ENCODE data around the gene PDZD11.
A peak's percentile ranks its signal among the peaks of the same experiment; 100 is the strongest.
"Not testable (repeated sequence)": the region's sequence is repeated elsewhere in the genome, so short reads cannot be mapped to it uniquely, and the experiment has no call there.

PDZD11 gene

GRCh38 chrX:70289793-70290770 is at the start of gene PDZD11, which contains the start of gene KIF4A:
TSS of gene PDZD11 (minus strand) at chrX:70289927. CDS start at chrX:70289341, 586 bp downstream.
TSS of gene KIF4A (plus strand) at chrX:70290104. CDS start at chrX:70290459, 355 bp downstream.
- peak within 1 kb of the TSS; percentile 93 for H3K4me3 Mint-ChIP-seq
- H3K27ac Mint-ChIP-seq = peak within 1 kb of the TSS; percentile 92
- DNase-seq = peak; percentile 84
- H3K4me1 Mint-ChIP-seq (ENCODE audit: low read depth) = peaks cover 13% of the 10 kb centered on the region
- no peaks in the 10 kb centered on the region for H3K9me3 Mint-ChIP-seq
- H3K36me3 Mint-ChIP-seq (ENCODE audit: low read depth) = peaks cover 39% of the 10 kb centered on the region
- peaks cover 50% of the 10 kb centered on the region for H3K27me3 Mint-ChIP-seq

GRCh38 chrX:70338290-70338689 is 48.6 kb upstream of the PDZD11 start:
- H3K27me3 Mint-ChIP-seq = peaks cover 49% of the 10 kb centered on the region
- no peak overlapping the region for H3K4me3 Mint-ChIP-seq
- H3K36me3 Mint-ChIP-seq (ENCODE audit: low read depth) = peaks cover under 1% of the 10 kb centered on the region
- no peak for DNase-seq
- H3K4me1 Mint-ChIP-seq (ENCODE audit: low read depth) = peaks cover 8% of the 10 kb centered on the region
- H3K27ac Mint-ChIP-seq = no peak overlapping the region
- H3K9me3 Mint-ChIP-seq = no peaks in the 10 kb centered on the region

- Mint-ChIP-seq H3K36me3 (ENCODE audit: low read depth) (no peaks in the 10 kb centered on the region), H3K27me3 (peaks cover 50% of the 10 kb centered on the region), H3K27ac (no peak overlapping the region), H3K9me3 (no peaks in the 10 kb centered on the region), H3K4me1 (ENCODE audit: low read depth) (peaks cover 8% of the 10 kb centered on the region), H3K4me3 (no peak overlapping the region)
- no peak for DNase-seq
Observed at GRCh38 chrX:70336767-70337166, 47.0 kb upstream of the PDZD11 start.

DNA sequence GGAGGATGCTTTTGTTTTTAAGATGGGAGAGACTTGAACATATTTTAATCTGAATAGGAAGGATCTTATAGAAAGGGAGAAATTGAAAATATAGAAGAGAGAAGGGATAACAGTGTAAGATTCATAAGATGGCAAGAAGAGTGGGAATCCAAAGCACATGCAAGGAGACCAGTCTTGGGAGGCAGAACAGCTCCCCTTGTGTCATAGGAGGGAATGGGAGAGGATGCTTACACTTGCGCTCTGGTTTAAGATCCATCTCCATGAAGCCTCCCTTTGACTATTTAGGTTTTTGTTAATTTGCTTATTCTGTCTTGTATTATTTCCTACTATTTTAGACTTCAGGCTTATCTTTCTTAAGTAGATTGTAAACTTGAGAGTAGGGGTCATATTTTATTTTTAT is 42.9 kb upstream of the PDZD11 start:
- no peak overlapping the region for H3K27ac Mint-ChIP-seq
- H3K36me3 Mint-ChIP-seq (ENCODE audit: low read depth) = no peaks in the 10 kb centered on the region
- H3K9me3 Mint-ChIP-seq = no peaks in the 10 kb centered on the region
- H3K4me3 Mint-ChIP-seq = no peak overlapping the region
- DNase-seq = no peak
- H3K27me3 Mint-ChIP-seq = peaks cover 43% of the 10 kb centered on the region
- peaks cover 8% of the 10 kb centered on the region for H3K4me1 Mint-ChIP-seq (ENCODE audit: low read depth)

- H3K36me3 Mint-ChIP-seq (ENCODE audit: low read depth) = no peaks in the 10 kb centered on the region
- H3K4me3 Mint-ChIP-seq = no peak overlapping the region
- no peak for DNase-seq
- no peaks in the 10 kb centered on the region for H3K9me3 Mint-ChIP-seq
- H3K4me1 Mint-ChIP-seq (ENCODE audit: low read depth) = no peaks in the 10 kb centered on the region
- no peak overlapping the region for H3K27ac Mint-ChIP-seq
- H3K27me3 Mint-ChIP-seq = peaks cover 50% of the 10 kb centered on the region
Observed at GRCh38 chrX:70331161-70331560, 41.4 kb upstream of the PDZD11 start.

GRCh38 chrX:70324326-70324725 is 34.6 kb upstream of the PDZD11 start:
- H3K27ac Mint-ChIP-seq = no peak overlapping the region
- H3K9me3 Mint-ChIP-seq = no peaks in the 10 kb centered on the region
- DNase-seq = no peak
- peaks cover 26% of the 10 kb centered on the region for H3K27me3 Mint-ChIP-seq
- H3K4me3 Mint-ChIP-seq = no peak overlapping the region
- H3K4me1 Mint-ChIP-seq (ENCODE audit: low read depth) = no peaks in the 10 kb centered on the region
- H3K36me3 Mint-ChIP-seq (ENCODE audit: low read depth) = no peaks in the 10 kb centered on the region

GRCh38 chrX:70323628-70324027 is 33.9 kb upstream of the PDZD11 start:
- H3K9me3 Mint-ChIP-seq; H3K27ac Mint-ChIP-seq; H3K4me3 Mint-ChIP-seq; H3K4me1 Mint-ChIP-seq (ENCODE audit: low read depth); H3K36me3 Mint-ChIP-seq (ENCODE audit: low read depth); DNase-seq: not testable (repeated sequence)
- H3K27me3 Mint-ChIP-seq = peaks cover 25% of the 10 kb centered on the region

DNA sequence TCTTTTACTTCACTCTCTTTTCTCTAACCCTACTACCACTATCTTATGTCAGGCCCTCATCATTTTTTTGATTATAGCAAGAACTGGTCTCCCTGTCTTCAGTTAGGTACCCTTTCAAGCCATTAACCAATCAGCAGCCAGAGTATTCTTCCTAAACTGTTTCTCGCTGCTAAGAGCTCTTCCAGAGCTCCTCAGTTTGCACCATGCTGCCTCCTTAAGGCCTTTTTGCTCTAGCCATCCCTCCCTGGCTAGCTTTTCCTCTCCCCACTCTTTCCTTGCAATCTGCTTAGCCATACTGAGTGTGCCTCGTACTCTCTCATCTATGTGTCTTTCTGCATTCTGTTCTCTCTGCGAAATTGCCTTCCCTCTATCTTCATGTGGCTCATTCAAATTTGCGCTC is 33.1 kb upstream of the PDZD11 start:
- Mint-ChIP-seq H3K9me3 (no peaks in the 10 kb centered on the region), H3K4me3 (no peak overlapping the region), H3K36me3 (ENCODE audit: low read depth) (no peaks in the 10 kb centered on the region), H3K27me3 (peaks cover 24% of the 10 kb centered on the region), H3K27ac (no peak overlapping the region), H3K4me1 (ENCODE audit: low read depth) (no peaks in the 10 kb centered on the region)
- DNase-seq = no peak

DNA sequence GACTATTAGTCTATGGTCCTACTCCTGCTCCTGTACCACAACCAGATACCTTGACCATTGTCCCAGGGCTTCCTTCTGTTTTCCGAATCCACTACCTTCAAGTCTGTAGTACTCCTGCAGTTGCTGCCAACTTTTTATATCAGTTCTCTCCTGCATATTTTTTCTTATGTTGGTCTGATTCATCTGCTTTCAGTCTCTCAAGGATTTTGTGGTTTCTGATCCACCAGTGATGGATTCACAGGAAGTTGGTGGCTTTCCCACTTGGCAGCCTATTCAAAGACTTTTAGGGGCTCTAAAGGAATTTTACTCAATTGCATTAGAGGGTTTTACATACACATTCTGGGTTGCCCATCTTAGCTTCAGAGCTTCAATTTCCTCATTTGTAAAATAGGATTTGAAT is 23.8 kb upstream of the PDZD11 start:
- H3K4me3 Mint-ChIP-seq = no peak overlapping the region
- no peak overlapping the region for H3K27ac Mint-ChIP-seq
- H3K36me3 Mint-ChIP-seq (ENCODE audit: low read depth) = peaks cover 7% of the 10 kb centered on the region
- no peaks in the 10 kb centered on the region for H3K4me1 Mint-ChIP-seq (ENCODE audit: low read depth)
- no peak for DNase-seq
- H3K9me3 Mint-ChIP-seq = no peaks in the 10 kb centered on the region
- H3K27me3 Mint-ChIP-seq = peaks cover 21% of the 10 kb centered on the region

- Mint-ChIP-seq H3K27me3 (peaks cover 18% of the 10 kb centered on the region), H3K27ac (no peak overlapping the region), H3K4me1 (ENCODE audit: low read depth) (no peaks in the 10 kb centered on the region), H3K36me3 (ENCODE audit: low read depth) (peaks cover 21% of the 10 kb centered on the region), H3K9me3 (no peaks in the 10 kb centered on the region), H3K4me3 (no peak overlapping the region)
- DNase-seq = no peak
Observed at GRCh38 chrX:70301716-70302115, 12.0 kb upstream of the PDZD11 start.

GRCh38 chrX:70293621-70294020 is 3.9 kb upstream of the PDZD11 start:
- DNase-seq = no peak
- H3K27me3 Mint-ChIP-seq = peaks cover 34% of the 10 kb centered on the region
- no peaks in the 10 kb centered on the region for H3K9me3 Mint-ChIP-seq
- peaks cover 13% of the 10 kb centered on the region for H3K4me1 Mint-ChIP-seq (ENCODE audit: low read depth)
- H3K36me3 Mint-ChIP-seq (ENCODE audit: low read depth) = peaks cover 14% of the 10 kb centered on the region
- H3K27ac Mint-ChIP-seq = no peak overlapping the region
- H3K4me3 Mint-ChIP-seq = no peak overlapping the region

DNA sequence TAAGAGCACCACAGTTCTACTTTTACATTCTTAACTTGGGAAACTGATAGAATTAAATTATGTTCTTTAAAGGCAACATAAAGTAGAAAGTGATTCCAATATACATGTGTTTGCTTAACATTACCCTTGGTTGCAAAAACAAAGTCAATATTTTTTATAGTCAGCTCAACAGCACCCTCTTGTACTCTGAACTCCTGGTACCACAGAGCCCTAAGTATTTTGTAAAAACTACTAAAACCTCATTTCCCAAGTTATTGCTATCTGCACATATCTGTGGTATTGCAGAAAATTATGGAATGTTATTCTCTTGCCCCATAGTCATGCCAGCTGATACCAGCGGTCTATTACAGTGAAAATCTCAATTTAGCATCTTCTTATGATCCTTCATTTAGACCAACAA is 3.1 kb upstream of the PDZD11 start:
- Mint-ChIP-seq H3K27ac (no peak overlapping the region), H3K36me3 (ENCODE audit: low read depth) (peaks cover 20% of the 10 kb centered on the region), H3K27me3 (peaks cover 33% of the 10 kb centered on the region), H3K4me3 (no peak overlapping the region), H3K9me3 (no peaks in the 10 kb centered on the region), H3K4me1 (ENCODE audit: low read depth) (peaks cover 13% of the 10 kb centered on the region)
- no peak for DNase-seq

DNA sequence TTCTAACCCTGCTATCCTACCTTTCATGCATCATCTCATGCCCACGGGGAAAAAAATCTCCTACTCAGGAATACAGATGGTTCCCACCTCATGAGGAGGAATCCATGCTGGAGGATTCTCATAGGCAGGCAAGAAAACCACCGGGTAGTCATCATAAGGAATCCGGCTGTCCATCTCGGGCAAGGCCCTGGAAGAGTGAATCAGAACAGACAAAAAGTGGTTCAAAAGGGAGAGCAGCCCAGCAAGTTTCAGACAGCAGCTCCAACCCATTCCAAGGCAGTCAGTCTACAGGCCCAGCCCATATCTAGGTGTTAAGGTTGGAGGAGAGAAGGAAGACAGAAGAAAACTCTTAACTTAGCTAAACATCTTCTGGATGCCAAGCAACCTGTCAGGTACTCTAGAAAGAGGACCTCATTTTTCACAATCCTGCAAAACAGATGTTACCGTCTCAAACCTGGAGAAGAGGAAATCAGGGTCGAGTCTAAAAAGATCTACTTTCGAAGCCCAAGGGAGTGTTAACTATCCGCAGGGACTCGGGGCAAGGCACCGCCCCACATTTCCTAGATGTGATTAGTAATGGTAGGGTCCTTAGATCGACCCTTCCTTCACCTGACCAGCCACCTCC is 447 bp downstream of the PDZD11 start:
- Mint-ChIP-seq H3K27me3 (peaks cover 51% of the 10 kb centered on the region), H3K4me1 (ENCODE audit: low read depth) (peaks cover 13% of the 10 kb centered on the region), H3K4me3 (peak overlapping the region; percentile 93), H3K27ac (peak overlapping the region; percentile 92), H3K9me3 (no peaks in the 10 kb centered on the region), H3K36me3 (ENCODE audit: low read depth) (peaks cover 42% of the 10 kb centered on the region)
- DNase-seq = no peak

DNA sequence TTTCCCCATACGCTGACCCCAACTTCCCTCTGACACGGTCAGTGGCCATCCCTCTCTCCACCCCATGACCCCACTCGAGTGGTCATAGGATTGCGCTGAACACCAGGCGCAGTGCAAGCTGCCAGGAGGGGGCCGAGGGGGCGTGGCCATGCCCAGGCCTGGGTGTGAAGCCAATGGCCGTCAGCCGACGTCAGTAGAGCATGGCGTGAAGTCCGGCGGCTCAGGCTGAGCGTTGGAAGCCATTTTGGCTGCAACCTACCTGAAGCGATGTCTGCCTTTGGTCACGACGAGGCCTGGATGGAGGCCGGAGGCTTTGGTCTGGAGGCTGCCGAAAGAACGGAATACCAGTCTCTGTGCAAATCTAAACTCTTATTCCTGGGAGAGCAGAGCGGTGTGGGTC is 7.8 kb downstream of the PDZD11 start, which contains the start of gene RAB41:
TSS of gene RAB41 (plus strand) at position 222 of the 400 bp plus-strand sequence. CDS start at position 268, 46 bp downstream.
- no peak within 1 kb of the TSS for H3K4me3 Mint-ChIP-seq
- no peak for DNase-seq
- H3K9me3 Mint-ChIP-seq = no peaks in the 10 kb centered on the region

GRCh38 chrX:70280573-70280972 is 9.2 kb downstream of the PDZD11 start:
- no peak overlapping the region for H3K4me3 Mint-ChIP-seq
- no peak for DNase-seq
- peaks cover 36% of the 10 kb centered on the region for H3K27me3 Mint-ChIP-seq
- peaks cover 19% of the 10 kb centered on the region for H3K36me3 Mint-ChIP-seq (ENCODE audit: low read depth)
- H3K4me1 Mint-ChIP-seq (ENCODE audit: low read depth) = no peaks in the 10 kb centered on the region
- no peaks in the 10 kb centered on the region for H3K9me3 Mint-ChIP-seq
- no peak overlapping the region for H3K27ac Mint-ChIP-seq

More for the DNA sequence above, 7.8 kb downstream of the PDZD11 start, which contains the start of gene RAB41:
- H3K36me3 Mint-ChIP-seq (ENCODE audit: low read depth) = peaks cover 30% of the 10 kb centered on the region
- no peaks in the 10 kb centered on the region for H3K4me1 Mint-ChIP-seq (ENCODE audit: low read depth)
- peaks cover 36% of the 10 kb centered on the region for H3K27me3 Mint-ChIP-seq
- no peak within 1 kb of the TSS for H3K27ac Mint-ChIP-seq

Data from activated T-cell treated with anti-CD3 and anti-CD28 coated beads, Interleukin-2, amount 50 U/mL, for 24 hours (primary cell).